DND-41 (cell line): ENCODE results near the gene COL6A3.

ENCODE experiments used
- ATAC-seq: fragments of 200-7000 bp; cut with Tn5 transposase; 3 replicates; pipeline ENCODE4 v1.9.1; 2021; ENCODE audit warnings: low read depth; ENCODE audit not compliant: insufficient read depth
- DNase-seq: peaks from one replicate; pipeline ENCODE4 v3.0.0-alpha.2; 2020
- H2AFZ ChIP-seq: 2 replicates; pipeline ENCODE4 v1.6.0; 2012; ENCODE audit warnings: low read depth, low read length
- H3K27ac ChIP-seq: 2 replicates; pipeline ENCODE4 v1.5.1; 2012; ENCODE audit warnings: low read length, inconsistent platforms
- H3K27me3 ChIP-seq: fragments of 200-600 bp; sonication (generic); 2 replicates; pipeline ENCODE4 v1.6.0; 2012; ENCODE audit warnings: low read length, mild to moderate bottlenecking, inconsistent platforms; ENCODE audit not compliant: insufficient read depth, poor library complexity
- H3K36me3 ChIP-seq: 2 replicates; pipeline ENCODE4 v1.5.1; 2012; ENCODE audit warnings: low read length, inconsistent platforms; ENCODE audit not compliant: insufficient read depth
- H3K4me1 ChIP-seq: 2 replicates; pipeline ENCODE4 v1.5.1; 2012; ENCODE audit warnings: mild to moderate bottlenecking, low read length; ENCODE audit not compliant: insufficient read depth
- H3K4me2 ChIP-seq: 2 replicates; pipeline ENCODE4 v1.6.0; 2012; ENCODE audit warnings: mild to moderate bottlenecking, moderate library complexity, low read length, inconsistent platforms; ENCODE audit not compliant: insufficient read depth
- H3K4me3 ChIP-seq, 2 experiments: fragments of 200-600 bp in 1 of 2; shearing (Covaris generic) in 1 of 2; 2 replicates each; pipeline ENCODE4 v1.5.1; 2012 to 2016; ENCODE audit warnings: inconsistent platforms in 2 of 2, low read length in 2 of 2, mild to moderate bottlenecking in 2 of 2, low read depth in 1 of 2, moderate library complexity in 1 of 2
- H3K79me2 ChIP-seq: 2 replicates; pipeline ENCODE4 v1.6.0; 2012; ENCODE audit warnings: low read length, inconsistent platforms; ENCODE audit not compliant: insufficient read depth
- H3K9ac ChIP-seq: 2 replicates; pipeline ENCODE4 v1.6.0; 2012; ENCODE audit warnings: low read depth, mild to moderate bottlenecking, inconsistent platforms, low read length, moderate library complexity
- H3K9me3 ChIP-seq: 2 replicates; pipeline ENCODE4 v1.5.1; 2012; ENCODE audit warnings: low read length, moderate library complexity, mild to moderate bottlenecking, inconsistent platforms; ENCODE audit not compliant: insufficient read depth, severe bottlenecking
- H4K20me1 ChIP-seq: 2 replicates; pipeline ENCODE4 v1.6.0; 2012; ENCODE audit warnings: low read length; ENCODE audit not compliant: insufficient read depth
- CTCF ChIP-seq: IDR thresholded peaks from 2 replicates; pipeline ENCODE4 v1.5.1; 2012; ENCODE audit warnings: borderline replicate concordance, low read length, moderate library complexity, mild to moderate bottlenecking; ENCODE audit not compliant: poor library complexity, severe bottlenecking; ENCODE audit errors: extremely low read depth
- EZH2 ChIP-seq: IDR thresholded peaks from 3 replicates; pipeline ENCODE4 v1.6.1; 2012; ENCODE audit warnings: borderline replicate concordance, low read depth, mild to moderate bottlenecking, moderate library complexity, low read length, inconsistent platforms; ENCODE audit not compliant: severe bottlenecking

COL6A3 gene

GRCh38 chr2:237295889-237296480, 118.0 kb downstream of the COL6A3 start:
- Histone ChIP-seq H3K27me3 (peaks cover 4% of the 10 kb centered on the region), H4K20me1 (no peaks in the 10 kb centered on the region), H2AFZ (no peak overlapping the region), H3K79me2 (no peaks in the 10 kb centered on the region), H3K4me3 (no peak overlapping the region), H3K4me1 (no peaks in the 10 kb centered on the region), H3K9ac (no peak overlapping the region), H3K4me2 (no peak overlapping the region), H3K27ac (no peak overlapping the region), H3K36me3 (no peaks in the 10 kb centered on the region), H3K9me3 (no peaks in the 10 kb centered on the region)
- TF ChIP-seq CTCF: no peak
- no peak for TF ChIP-seq EZH2
- DNase-seq (no peak), ATAC-seq (no peak)

DNA sequence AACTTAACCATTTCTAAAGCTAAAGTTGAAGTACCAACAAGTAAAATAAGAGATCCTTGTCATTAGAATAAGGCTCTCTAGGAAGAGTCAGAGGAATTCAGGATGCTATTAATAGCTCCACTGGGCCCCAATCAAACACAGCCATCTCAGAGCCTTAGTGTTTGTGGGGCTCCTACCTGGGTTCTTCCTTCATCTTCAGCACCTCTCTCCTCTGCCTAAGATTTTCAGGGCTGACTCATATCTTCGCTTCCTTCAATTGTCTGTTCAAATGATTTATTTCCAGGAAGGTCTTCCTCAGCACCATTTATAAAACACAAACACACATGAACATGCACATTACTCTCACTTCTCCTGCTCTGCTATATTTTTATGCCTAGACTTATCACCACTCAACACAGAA, 119.5 kb downstream of the COL6A3 start:
- Histone ChIP-seq H3K4me2 (no peak overlapping the region), H3K79me2 (no peaks in the 10 kb centered on the region), H3K27ac (no peak overlapping the region), H3K9ac (no peak overlapping the region), H3K27me3 (peaks cover 4% of the 10 kb centered on the region), H3K4me3 (no peak overlapping the region), H3K9me3 (no peaks in the 10 kb centered on the region), H2AFZ (no peak overlapping the region), H4K20me1 (no peaks in the 10 kb centered on the region), H3K36me3 (no peaks in the 10 kb centered on the region), H3K4me1 (no peaks in the 10 kb centered on the region)
- no peak for ATAC-seq
- no peak for DNase-seq
- TF ChIP-seq EZH2 (no peak), CTCF (no peak)

- ATAC-seq: no peak
- TF ChIP-seq CTCF (no peak), EZH2 (no peak)
- Histone ChIP-seq H3K9ac (no peak overlapping the region), H3K4me3 (no peak overlapping the region), H3K79me2 (no peaks in the 10 kb centered on the region), H3K9me3 (no peaks in the 10 kb centered on the region), H3K27me3 (peaks cover 4% of the 10 kb centered on the region), H3K27ac (no peak overlapping the region), H3K36me3 (no peaks in the 10 kb centered on the region), H3K4me2 (no peak overlapping the region), H2AFZ (no peak overlapping the region), H4K20me1 (no peaks in the 10 kb centered on the region), H3K4me1 (no peaks in the 10 kb centered on the region)
- no peak for DNase-seq
Measured at GRCh38 chr2:237293978-237294377, 120.0 kb downstream of the COL6A3 start.
